Bronchial epithelial cell (primary cell): Measurements from ENCODE around the gene FCF1. TPM values are rescaled to one million over a fixed set of nuclear protein-coding genes. Genes with fewer than 3 reads are reported as not detected.

Experiments used
- DNase-seq: peaks from one replicate; pipeline ENCODE4 v3.0.0-alpha.2; 2010; ENCODE audit warnings: low read depth
- FAIRE-seq: peaks from 2 replicates; lab custom pipeline; 2011; peaks lifted over from hg19 to GRCh38; lab: Jason Lieb, UNC
- H3K27me3 ChIP-seq: 2 replicates; pipeline ENCODE4 v1.5.1; 2011; ENCODE audit warnings: low read length; ENCODE audit not compliant: control insufficient read depth, insufficient read depth
- H3K36me3 ChIP-seq: 2 replicates; pipeline ENCODE4 v1.5.1; 2011; ENCODE audit warnings: low read length; ENCODE audit not compliant: control insufficient read depth, insufficient read depth
- H3K4me3 ChIP-seq: 2 replicates; pipeline ENCODE4 v1.5.1; 2011; ENCODE audit warnings: mild to moderate bottlenecking, low read depth, low read length, control low read depth
- total RNA-seq: library from RNA; depleted of rRNA; stranded (reverse); fragments of >200 nt; gene quantifications from 2 replicates; pipeline ENCODE4 v1.2.1, GENCODE V29; 2014
- TF ChIP-seq, protein P1 (sequence below): IDR thresholded peaks from 2 replicates; pipeline ENCODE4 v1.5.1; 2011; ENCODE audit warnings: mild to moderate bottlenecking, moderate library complexity, low read length, control low read depth, inconsistent platforms; ENCODE audit not compliant: insufficient read depth, severe bottlenecking

The FCF1 gene
- total RNA-seq, 1 donor from 2014 or later, result 39.0 TPM

DNA sequence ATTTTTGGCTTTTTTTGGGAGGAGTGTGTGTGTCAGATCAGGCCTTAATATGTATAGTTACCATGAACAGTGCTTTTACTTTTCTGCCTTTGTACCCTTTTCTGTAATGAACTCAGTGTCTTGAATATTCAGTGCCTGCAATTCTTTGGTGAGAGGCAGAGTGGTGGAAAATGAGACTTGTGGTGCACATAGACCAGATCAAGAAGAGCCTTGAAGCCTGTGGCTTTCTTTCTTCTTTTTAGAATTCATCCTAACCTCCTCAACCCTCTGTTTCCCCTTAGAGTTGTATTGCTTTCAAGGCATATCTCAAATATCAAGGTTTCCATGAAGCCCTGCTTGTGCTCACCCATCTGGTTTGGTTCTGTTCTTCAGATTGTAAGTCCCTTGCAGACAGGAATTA lies 52.8 kb downstream of the FCF1 start:
- TF ChIP-seq, protein P1, sequence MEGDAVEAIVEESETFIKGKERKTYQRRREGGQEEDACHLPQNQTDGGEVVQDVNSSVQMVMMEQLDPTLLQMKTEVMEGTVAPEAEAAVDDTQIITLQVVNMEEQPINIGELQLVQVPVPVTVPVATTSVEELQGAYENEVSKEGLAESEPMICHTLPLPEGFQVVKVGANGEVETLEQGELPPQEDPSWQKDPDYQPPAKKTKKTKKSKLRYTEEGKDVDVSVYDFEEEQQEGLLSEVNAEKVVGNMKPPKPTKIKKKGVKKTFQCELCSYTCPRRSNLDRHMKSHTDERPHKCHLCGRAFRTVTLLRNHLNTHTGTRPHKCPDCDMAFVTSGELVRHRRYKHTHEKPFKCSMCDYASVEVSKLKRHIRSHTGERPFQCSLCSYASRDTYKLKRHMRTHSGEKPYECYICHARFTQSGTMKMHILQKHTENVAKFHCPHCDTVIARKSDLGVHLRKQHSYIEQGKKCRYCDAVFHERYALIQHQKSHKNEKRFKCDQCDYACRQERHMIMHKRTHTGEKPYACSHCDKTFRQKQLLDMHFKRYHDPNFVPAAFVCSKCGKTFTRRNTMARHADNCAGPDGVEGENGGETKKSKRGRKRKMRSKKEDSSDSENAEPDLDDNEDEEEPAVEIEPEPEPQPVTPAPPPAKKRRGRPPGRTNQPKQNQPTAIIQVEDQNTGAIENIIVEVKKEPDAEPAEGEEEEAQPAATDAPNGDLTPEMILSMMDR, result no peak

DNA sequence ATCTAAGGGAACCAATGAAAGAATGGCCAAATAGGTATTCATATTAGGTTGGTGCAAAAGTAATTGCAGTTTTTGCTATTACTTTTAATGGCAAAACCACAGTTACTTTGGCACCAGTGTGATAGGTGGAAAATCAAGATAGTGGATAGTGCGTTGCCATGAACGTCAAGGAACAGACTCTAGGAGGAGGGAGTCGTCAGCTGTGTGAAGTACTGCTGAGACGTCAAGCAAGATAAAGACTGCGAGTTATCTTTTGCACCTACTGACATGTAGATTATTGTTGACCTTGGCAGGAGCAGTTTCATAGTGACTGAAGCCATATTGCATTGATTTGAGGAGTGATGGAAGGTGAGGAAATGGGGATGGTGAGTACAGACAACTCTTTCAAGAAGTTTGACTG lies 58.5 kb downstream of the FCF1 start:
- FAIRE-seq, result no peak
- no peaks in the 10 kb centered on the region for H3K27me3 ChIP-seq
- no peaks in the 10 kb centered on the region for H3K36me3 ChIP-seq
- TF ChIP-seq, protein P1, result no peak
- no peak for DNase-seq
- H3K4me3 ChIP-seq, result no peak overlapping the region

More for the DNA sequence above, 52.8 kb downstream of the FCF1 start:
- DNase-seq (no peak), FAIRE-seq (no peak)
- Histone ChIP-seq H3K27me3 (no peaks in the 10 kb centered on the region), H3K36me3 (no peaks in the 10 kb centered on the region), H3K4me3 (no peak overlapping the region)

DNA sequence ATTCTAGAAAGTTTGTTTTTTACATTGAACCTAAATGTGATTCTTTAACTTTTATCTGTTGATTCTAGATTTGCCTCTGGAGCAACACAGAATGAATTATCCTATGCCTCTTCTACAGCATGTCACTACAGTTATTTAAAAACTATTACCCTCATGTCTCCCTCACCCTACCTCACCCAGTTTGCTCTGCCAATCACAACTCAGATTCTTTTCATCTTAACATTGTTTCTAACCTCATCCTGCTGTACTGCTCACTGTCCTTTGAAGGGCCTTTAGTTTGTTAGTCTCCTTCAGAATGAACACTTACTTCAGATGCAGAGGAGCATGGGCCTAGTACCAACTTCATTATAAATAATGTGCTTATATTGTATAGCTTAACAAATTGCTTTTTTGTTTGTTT lies 71.7 kb downstream of the FCF1 start:
- no peak overlapping the region for H3K4me3 ChIP-seq
- H3K27me3 ChIP-seq, result no peaks in the 10 kb centered on the region
- TF ChIP-seq, protein P1, result no peak
- no peak for FAIRE-seq
- DNase-seq, result no peak
- peaks cover 16% of the 10 kb centered on the region for H3K36me3 ChIP-seq

DNA sequence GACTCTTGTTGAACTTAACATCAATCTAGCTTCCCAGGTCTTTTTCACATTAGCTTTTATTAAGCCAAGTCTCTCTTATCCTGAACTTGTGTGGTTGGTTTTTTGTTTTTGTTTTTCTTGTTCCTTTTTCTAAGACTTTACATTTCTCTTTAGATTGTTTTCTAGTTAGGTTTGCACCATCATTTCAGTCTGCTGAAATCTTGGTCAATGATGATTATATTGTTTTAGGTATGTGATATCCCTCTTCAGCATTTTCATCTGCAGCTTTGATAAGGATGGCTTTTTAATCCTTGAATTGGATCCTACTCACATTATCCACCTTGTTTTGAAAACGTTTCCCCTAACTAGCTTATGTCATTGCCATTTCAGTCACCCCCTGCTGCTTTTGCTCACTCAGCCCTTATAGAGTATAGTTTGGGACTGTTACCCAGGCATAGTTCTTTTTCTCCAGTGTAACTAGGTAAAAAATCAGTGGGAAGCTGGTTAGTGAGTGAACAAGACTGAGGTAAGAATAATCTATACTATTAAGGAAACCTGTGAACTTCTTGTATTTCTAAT lies 72.2 kb downstream of the FCF1 start:
- Histone ChIP-seq H3K4me3 (no peak overlapping the region), H3K27me3 (no peaks in the 10 kb centered on the region), H3K36me3 (peaks cover 16% of the 10 kb centered on the region)
- TF ChIP-seq, protein P1, result no peak
- DNase-seq (no peak), FAIRE-seq (no peak)

DNA sequence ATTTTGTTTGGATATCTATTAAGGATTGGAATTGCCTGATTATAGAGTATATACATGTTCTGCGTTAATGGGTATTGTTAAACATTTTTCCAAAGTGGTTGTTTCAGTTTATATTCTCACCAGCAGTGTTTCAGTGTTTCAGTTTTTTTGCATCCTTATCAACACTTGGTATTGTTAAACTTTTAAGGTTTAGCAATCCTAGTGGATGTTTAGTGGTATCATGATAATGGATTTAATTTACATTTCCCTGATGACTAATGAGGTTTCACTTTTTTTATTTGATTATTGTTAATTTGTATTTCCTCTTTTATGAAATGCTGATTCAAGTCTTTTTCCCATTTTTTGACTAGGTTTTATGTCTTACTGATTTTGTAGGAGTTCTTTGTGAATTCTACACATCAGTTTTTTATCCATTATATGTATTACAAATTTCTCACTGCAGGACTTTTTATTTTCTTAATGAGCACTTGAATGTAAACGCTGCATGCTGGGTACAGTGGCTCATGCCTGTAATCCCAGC lies 73.9 kb downstream of the FCF1 start:
- no peak for DNase-seq
- Histone ChIP-seq H3K36me3 (peaks cover 8% of the 10 kb centered on the region), H3K4me3 (no peak overlapping the region), H3K27me3 (no peaks in the 10 kb centered on the region)
- no peak for FAIRE-seq
- TF ChIP-seq, protein P1, result no peak

Other genes starting within 250 kb of the FCF1 start
- gene NPC2, start 219.8 kb upstream of the FCF1 start, total RNA-seq, result 154 and 191 TPM in 2 replicates
- 8.6 and 11.3 TPM in 2 replicates for gene ISCA2, start 219.4 kb upstream of the FCF1 start, total RNA-seq
- 4.1 and 6.6 TPM in 2 replicates for gene LTBP2, start 100.9 kb upstream of the FCF1 start, total RNA-seq
- 16.6 and 19.6 TPM in 2 replicates for gene AREL1, start 64 bp upstream of the FCF1 start, total RNA-seq
- gene YLPM1, start 50.2 kb downstream of the FCF1 start, total RNA-seq, result 17.4 and 19.6 TPM in 2 replicates
- not detected in 2 replicates for gene PROX2, start 163.0 kb downstream of the FCF1 start, total RNA-seq
- 48.2 and 58.5 TPM in 2 replicates for gene DLST, start 168.8 kb downstream of the FCF1 start, total RNA-seq
- gene RPS6KL1, start 210.1 kb downstream of the FCF1 start, total RNA-seq, result 1.5 and 6.1 TPM in 2 replicates
- gene PGF, start 242.5 kb downstream of the FCF1 start, total RNA-seq, result 52.1 and 56.6 TPM in 2 replicates